GM19099 (cell line): ENCODE results near the gene FGB.

Source experiments
- POLR2A ChIP-seq: IDR thresholded peaks from 3 replicates; pipeline ENCODE4 v1.6.1; 2011; ENCODE audit warnings: low read depth; ENCODE audit not compliant: insufficient read length; ENCODE audit errors: extremely low read depth

The FGB gene

GRCh38 chr4:154559494-154560418 lies 3.1 kb upstream of the FGB start:
- no peak for TF ChIP-seq POLR2A

DNA sequence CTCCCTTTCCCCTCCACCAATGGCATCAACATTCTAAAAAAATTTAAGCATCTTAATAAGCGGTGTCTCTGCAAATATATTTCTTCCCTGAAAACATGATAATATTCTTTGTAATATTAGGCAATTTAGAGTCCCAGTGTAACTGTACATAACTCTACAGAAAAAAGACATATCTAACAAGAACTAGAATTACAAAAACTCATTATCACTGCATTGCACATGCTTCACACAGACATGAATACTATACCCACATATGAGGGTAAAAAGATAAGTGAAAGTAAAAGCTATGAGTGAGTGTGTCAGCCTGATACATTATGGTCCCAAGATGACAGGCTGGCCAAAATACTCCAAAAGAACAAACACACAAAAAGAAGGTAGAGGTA lies 2.4 kb upstream of the FGB start:
- TF ChIP-seq POLR2A = no peak

DNA sequence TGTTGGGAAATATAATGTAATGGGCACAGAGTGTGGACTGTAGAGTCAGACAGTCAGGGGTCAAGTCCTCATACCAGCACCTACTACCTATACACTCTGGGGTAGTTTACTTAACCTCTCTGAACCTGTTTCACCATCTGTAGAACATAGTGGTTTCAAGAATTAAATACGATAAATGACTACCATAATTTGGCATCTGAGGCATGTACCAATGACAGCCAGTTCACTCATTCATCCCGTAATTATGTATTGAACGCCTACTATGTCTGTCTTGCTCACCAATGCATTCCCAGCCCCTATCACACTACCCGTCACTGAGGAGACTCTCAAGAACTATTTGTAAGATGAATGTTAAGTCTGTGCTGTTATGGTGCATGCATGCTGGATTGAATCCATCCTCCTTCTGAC lies 2.0 kb upstream of the FGB start:
- no peak for TF ChIP-seq POLR2A

GRCh38 chr4:154564311-154564710 lies 1.5 kb downstream of the FGB start:
- TF ChIP-seq POLR2A = no peak

DNA sequence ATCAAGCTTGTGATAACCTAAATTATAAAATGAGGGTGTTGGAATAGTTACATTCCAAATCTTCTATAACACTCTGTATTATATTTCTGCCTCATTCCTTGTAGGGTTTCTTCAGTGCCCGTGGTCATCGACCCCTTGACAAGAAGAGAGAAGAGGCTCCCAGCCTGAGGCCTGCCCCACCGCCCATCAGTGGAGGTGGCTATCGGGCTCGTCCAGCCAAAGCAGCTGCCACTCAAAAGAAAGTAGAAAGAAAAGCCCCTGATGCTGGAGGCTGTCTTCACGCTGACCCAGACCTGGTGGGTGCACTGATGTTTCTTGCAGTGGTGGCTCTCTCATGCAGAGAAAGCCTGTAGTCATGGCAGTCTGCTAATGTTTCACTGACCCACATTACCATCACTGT lies 2.9 kb downstream of the FGB start:
- TF ChIP-seq POLR2A = no peak

DNA sequence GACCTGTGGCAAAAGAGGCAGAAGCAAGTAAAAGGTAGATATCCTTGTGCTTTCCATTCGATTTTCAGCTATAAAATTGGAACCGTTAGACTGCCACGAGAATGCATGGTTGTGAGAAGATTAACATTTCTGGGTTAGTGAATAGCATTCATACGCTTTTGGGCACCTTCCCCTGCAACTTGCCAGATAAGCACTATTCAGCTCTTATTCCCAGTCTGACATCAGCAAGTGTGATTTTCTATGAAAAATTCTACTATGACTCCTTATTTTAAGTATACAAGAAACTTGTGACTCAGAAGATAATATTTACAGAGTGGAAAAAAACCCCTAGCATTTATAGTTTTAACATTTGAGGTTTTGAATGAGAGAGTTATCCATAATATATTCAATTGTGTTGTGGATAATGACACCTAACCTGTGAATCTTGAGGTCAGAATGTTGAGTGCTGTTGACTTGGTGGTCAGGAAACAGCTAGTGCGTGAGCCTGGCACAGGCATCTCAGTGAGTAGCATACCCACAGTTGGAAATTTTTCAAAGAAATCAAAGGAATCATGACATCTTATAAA lies 3.9 kb downstream of the FGB start:
- no peak for TF ChIP-seq POLR2A

DNA sequence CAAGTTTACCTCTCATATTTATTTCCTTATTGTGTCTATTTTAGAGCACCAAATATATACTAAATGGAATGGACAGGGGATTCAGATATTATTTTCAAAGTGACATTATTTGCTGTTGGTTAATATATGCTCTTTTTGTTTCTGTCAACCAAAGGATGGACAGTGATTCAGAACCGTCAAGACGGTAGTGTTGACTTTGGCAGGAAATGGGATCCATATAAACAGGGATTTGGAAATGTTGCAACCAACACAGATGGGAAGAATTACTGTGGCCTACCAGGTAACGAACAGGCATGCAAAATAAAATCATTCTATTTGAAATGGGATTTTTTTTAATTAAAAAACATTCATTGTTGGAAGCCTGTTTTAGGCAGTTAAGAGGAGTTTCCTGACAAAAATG lies 6.2 kb downstream of the FGB start:
- no peak for TF ChIP-seq POLR2A

- TF ChIP-seq POLR2A = no peak
These were observed 6.8 kb downstream of the FGB start for GRCh38 chr4:154569584-154569983.

DNA sequence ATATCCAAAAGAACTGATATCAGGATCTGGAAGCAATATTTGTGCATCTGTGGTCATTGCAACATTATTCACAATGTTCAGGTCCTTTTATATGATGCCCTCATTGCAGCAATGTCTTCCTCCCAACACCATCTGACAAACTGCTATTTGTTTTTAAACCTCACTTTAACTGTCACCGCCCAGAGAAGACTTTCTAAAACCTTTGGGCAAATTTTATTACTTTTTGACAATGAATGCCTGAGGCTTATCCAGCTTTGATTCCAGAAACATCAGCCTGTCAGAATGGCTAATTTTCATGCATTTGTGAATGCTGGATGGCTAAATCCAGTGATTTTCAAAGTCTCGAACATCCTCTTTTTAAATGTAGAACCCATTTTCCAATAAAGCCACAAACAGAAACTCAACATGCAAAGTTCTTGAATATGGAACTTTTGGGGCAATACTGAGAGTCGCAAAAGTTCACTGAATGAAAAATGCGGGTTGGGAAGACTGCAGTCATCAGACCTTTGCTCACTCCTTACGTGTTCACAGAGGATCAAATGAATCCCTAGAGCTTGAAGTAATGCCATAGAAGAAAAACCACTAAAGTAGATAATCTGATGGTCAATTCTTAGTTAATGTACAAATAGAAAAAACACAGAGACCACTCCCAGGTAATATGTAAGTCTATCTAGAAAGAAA lies 10.5 kb downstream of the FGB start:
- no peak for TF ChIP-seq POLR2A

- no peak for TF ChIP-seq POLR2A
These were observed 11.5 kb downstream of the FGB start for GRCh38 chr4:154574311-154574710.

DNA sequence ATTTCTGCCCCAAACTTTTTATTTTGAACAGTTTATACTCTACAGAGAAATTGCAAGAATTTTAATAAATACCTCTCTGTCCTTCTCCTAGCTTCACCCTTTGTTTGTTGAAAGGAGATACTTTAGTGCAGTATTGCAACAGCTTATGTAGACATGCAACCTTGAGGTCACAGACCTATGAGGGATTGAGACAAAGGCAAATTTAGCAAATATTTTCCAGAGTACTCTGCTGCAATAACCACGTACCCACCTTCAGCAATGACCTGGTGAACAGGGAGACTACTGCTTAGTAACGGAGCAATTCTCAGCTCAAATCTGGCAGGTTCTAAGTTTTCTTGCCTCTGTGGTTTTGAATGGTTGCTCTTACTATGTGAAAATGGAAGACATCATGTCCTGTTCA lies 14.5 kb downstream of the FGB start:
- no peak for TF ChIP-seq POLR2A

DNA sequence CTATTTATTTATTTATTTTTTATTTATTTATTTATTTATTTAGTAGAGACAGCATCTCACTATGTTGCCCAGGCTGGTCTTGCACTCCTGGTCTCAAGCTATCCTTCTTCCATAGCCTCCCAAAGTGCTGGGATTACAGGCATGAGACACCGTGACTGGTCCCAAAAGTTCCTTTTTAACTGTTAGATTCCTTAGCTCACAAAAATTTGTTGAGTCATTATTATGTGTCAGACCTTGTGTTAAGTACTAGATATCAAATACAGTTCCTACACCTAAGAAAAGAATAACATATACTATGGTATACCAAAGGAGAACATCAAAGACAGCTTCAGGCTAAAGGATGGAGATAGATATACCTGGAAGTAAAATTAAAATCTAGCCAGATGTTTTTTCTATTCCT lies 16.1 kb downstream of the FGB start:
- TF ChIP-seq POLR2A = no peak

DNA sequence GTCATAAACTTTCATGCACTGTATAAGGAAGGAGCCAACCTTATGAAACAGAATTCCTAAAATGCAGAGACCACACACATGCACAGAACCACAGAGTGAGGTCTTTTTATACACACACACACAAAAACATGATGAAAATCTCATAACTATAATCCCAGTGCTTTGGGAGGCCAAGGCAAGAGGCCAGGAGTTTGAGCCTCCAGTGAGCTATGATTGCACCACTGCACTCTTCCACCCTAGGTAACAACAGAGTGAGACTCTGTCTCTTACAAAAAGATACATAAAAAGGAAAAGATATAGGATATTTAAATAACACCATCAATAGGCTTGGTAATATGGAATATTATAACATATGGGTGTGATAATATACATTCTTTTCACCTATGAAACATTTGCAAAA lies 17.1 kb downstream of the FGB start:
- TF ChIP-seq POLR2A = no peak

GRCh38 chr4:154582723-154583122 lies 19.9 kb downstream of the FGB start:
- no peak for TF ChIP-seq POLR2A

GRCh38 chr4:154583230-154583629 lies 20.4 kb downstream of the FGB start:
- no peak for TF ChIP-seq POLR2A

DNA sequence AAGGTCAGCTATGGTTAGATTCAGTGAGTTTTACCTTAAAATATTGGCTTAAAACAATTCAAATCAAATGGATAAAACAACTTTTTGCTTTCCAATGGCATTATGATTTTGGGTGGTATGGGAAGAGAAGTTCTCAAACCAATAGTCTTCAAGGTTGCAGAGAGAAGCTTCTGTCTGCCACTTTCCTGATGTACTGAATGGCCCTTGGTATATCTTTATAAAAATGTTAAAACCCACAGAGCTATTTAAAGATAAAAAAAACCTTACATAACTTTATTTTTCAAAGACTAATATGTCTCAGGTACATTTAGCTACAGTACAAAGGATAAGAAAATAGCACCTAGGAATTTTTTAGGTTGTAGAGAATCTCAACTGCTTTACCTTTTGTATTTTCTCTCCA lies 20.9 kb downstream of the FGB start:
- no peak for TF ChIP-seq POLR2A
